Endodermal cell (in vitro differentiated cells): ENCODE data around the gene ARG2. TPM values are rescaled to one million over a fixed set of nuclear protein-coding genes. Genes with fewer than 3 reads are reported as not detected.

Experiments used
- DNase-seq: peaks from one replicate; pipeline ENCODE4 v3.0.0-alpha.2; 2017
- H3K27ac ChIP-seq: 2 replicates; pipeline ENCODE4 v1.5.1; 2013; ENCODE audit warnings: mild to moderate bottlenecking, low read depth, low read length, moderate library complexity
- H3K27me3 ChIP-seq: 2 replicates; pipeline ENCODE4 v1.6.1; 2013; ENCODE audit warnings: mild to moderate bottlenecking, low read length, moderate library complexity; ENCODE audit not compliant: insufficient read depth, control insufficient read depth, poor library complexity, severe bottlenecking
- H3K36me3 ChIP-seq: 2 replicates; pipeline ENCODE4 v1.7.0; 2013; ENCODE audit warnings: mild to moderate bottlenecking, low read length, moderate library complexity; ENCODE audit not compliant: control insufficient read depth, insufficient read depth
- H3K4me1 ChIP-seq: one replicate; pipeline ENCODE4 v1.7.0; 2013; ENCODE audit warnings: low read length; ENCODE audit not compliant: control insufficient read depth, insufficient read depth
- H3K4me3 ChIP-seq: 2 replicates; pipeline ENCODE4 v1.5.1; 2013; ENCODE audit warnings: mild to moderate bottlenecking, low read length, moderate library complexity
- H3K9ac ChIP-seq: 2 replicates; pipeline ENCODE4 v1.6.1; 2013; ENCODE audit warnings: mild to moderate bottlenecking, low read length, moderate library complexity; ENCODE audit not compliant: poor library complexity, severe bottlenecking; ENCODE audit errors: extremely low read depth
- H3K9me3 ChIP-seq: 2 replicates; pipeline ENCODE4 v1.6.1; 2013; ENCODE audit warnings: mild to moderate bottlenecking, low read length, moderate library complexity; ENCODE audit not compliant: control insufficient read depth
- H3K27ac Mint-ChIP-seq: 2 replicates; pipeline ENCODE4 v1.8.0; 2020; ENCODE audit warnings: mixed read lengths
- H3K27me3 Mint-ChIP-seq: 2 replicates; pipeline ENCODE4 v1.8.0; 2021; ENCODE audit warnings: mild to moderate bottlenecking, mixed read lengths; ENCODE audit not compliant: insufficient read depth
- H3K36me3 Mint-ChIP-seq: 2 replicates; pipeline ENCODE4 v1.8.0; 2020; ENCODE audit warnings: low read depth, mixed read lengths
- H3K4me1 Mint-ChIP-seq: 2 replicates; pipeline ENCODE4 v1.8.0; 2020; ENCODE audit warnings: mixed read lengths
- H3K4me3 Mint-ChIP-seq: 2 replicates; pipeline ENCODE4 v1.8.0; 2020; ENCODE audit warnings: mild to moderate bottlenecking, moderate library complexity, mixed read lengths
- H3K9me3 Mint-ChIP-seq: 2 replicates; pipeline ENCODE4 v1.8.0; 2020; ENCODE audit warnings: mild to moderate bottlenecking, mixed read lengths
- WGBS, 2 experiments: methylation state at CpG; one replicate each; pipeline versions ENCODE4 v1.1.5 to v1.1.7; 2013; ENCODE audit warnings: missing lambda C conversion rate in 2 of 2, mixed read lengths in 1 of 2; ENCODE audit not compliant: insufficient coverage in 1 of 2, insufficient read length in 1 of 2; 5-methylcytosine and 5-hydroxymethylcytosine counted together
- total RNA-seq, 2 donors: library from RNA; stranded (reverse); fragmentation: NEBNext Ultra II Directional in 1 of 2; extraction: Animal tissue kit (Norgen Biotek cat#: 25700) in 1 of 2; gene quantifications; 2 replicates in 1 of 2; 3 replicates in 1 of 2; pipeline ENCODE4 v1.2.1, GENCODE V29; 2021
- TF ChIP-seq, protein P1 (sequence below): fragments of 200-600 bp; sonication (generic); conservative IDR thresholded peaks from 2 replicates; pipeline ENCODE4 v1.5.0; 2021; ENCODE audit warnings: antibody characterized with exemption, mild to moderate bottlenecking

ARG2 gene
- total RNA-seq, 2 donors from 2014 or later: 19.4 to 25.4 TPM

DNA sequence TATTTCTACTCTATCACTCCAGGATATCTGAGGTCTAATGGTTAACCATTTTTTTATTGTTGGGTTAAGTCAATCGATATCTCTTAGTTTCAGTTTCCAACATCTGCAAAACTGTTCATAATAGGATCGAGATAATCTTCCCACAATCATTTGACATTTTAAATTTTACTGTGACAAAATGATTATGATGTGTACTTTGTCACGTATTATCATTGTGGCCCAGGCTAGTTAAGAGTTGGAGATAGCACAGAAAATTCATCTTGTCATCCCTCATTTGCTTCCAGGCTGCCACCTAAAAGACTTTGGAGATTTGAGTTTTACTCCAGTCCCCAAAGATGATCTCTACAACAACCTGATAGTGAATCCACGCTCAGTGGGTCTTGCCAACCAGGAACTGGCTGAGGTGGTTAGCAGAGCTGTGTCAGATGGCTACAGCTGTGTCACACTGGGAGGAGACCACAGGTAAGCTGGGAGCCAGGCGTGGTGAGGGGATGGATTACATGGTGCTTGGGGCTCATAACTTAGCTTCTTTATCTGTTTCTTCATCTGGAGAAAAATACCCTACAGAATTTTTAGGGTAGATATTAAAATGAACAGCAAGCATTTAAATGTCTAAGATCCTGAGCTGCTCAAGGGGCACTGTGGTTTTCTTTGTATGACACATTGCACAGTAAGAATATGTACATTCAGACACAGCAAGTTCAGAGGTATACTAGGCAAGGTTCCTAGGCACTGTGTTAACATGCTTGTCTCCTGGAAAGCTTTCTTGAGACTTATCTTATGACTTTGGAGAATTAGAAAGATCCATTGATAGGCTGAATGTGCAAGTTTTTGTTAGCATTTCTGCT is 22.4 kb downstream of the ARG2 start:
- Mint-ChIP-seq H3K4me1 (peaks cover 4% of the 10 kb centered on the region), H3K27me3 (no peaks in the 10 kb centered on the region), H3K4me3 (no peak overlapping the region), H3K27ac (no peak overlapping the region), H3K36me3 (peaks cover 21% of the 10 kb centered on the region), H3K9me3 (no peaks in the 10 kb centered on the region)
- Histone ChIP-seq H3K27ac (no peak overlapping the region), H3K4me3 (no peak overlapping the region), H3K36me3 (peaks cover 20% of the 10 kb centered on the region), H3K27me3 (no peaks in the 10 kb centered on the region), H3K9me3 (no peaks in the 10 kb centered on the region), H3K9ac (no peak overlapping the region), H3K4me1 (no peaks in the 10 kb centered on the region)
- TF ChIP-seq, protein P1, sequence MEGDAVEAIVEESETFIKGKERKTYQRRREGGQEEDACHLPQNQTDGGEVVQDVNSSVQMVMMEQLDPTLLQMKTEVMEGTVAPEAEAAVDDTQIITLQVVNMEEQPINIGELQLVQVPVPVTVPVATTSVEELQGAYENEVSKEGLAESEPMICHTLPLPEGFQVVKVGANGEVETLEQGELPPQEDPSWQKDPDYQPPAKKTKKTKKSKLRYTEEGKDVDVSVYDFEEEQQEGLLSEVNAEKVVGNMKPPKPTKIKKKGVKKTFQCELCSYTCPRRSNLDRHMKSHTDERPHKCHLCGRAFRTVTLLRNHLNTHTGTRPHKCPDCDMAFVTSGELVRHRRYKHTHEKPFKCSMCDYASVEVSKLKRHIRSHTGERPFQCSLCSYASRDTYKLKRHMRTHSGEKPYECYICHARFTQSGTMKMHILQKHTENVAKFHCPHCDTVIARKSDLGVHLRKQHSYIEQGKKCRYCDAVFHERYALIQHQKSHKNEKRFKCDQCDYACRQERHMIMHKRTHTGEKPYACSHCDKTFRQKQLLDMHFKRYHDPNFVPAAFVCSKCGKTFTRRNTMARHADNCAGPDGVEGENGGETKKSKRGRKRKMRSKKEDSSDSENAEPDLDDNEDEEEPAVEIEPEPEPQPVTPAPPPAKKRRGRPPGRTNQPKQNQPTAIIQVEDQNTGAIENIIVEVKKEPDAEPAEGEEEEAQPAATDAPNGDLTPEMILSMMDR: no peak
- no peak for DNase-seq
- 66 to 100% methylated on average over 1 to 5 of the region's 5 CpGs for WGBS, 2 experiments

DNA sequence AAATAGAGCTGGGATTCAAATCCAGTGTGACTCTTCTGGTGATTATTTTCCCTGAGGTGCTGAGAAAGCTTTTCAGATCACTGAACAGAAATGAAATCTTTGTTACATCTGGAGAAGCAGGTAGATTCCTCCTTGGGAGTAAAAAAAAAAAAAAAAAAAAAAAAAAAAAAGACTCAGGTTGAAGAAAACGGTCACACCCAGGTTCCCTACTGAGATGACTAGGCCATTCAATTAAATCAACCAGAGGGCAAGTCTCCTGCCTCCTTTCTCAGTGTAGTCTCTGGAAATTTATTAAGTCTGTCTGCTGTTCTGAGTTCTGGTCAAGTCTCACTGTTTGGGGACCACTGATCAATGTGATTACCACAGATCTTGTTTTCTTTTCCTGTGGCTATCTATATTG is 24.0 kb downstream of the ARG2 start:
- Histone ChIP-seq H3K27me3 (no peaks in the 10 kb centered on the region), H3K27ac (no peak overlapping the region), H3K4me3 (no peak overlapping the region), H3K36me3 (peaks cover 28% of the 10 kb centered on the region), H3K9me3 (no peaks in the 10 kb centered on the region), H3K9ac (no peak overlapping the region), H3K4me1 (peaks cover 9% of the 10 kb centered on the region)
- WGBS, 2 experiments: 91% methylated on average over 1 of the region's 1 CpG; no CpG with 5 or more reads in 1 of the 2 experiments
- Mint-ChIP-seq H3K27ac (no peak overlapping the region), H3K27me3 (no peaks in the 10 kb centered on the region), H3K4me3 (no peak overlapping the region), H3K4me1 (peaks cover 9% of the 10 kb centered on the region), H3K36me3 (peaks cover 30% of the 10 kb centered on the region), H3K9me3 (no peaks in the 10 kb centered on the region)
- no peak for DNase-seq
- TF ChIP-seq, protein P1: no peak

DNA sequence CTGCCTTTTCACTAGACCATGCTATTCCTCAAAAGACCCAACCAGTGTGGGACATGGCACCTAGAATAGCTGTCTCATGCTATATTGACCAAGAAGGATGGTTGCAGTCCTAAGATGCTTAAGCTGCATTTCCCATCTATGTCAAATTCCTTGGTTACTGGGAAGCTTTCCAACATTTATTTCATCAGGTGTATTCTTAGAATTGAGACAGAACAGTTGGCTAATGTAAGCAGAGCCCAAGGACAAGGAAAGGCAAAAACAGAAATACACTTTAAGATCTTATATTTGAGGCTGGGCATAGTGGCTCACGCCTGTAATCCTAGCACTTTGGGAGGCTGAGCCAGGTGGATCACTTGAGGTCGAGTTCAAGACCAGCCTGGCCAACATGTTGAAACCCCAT is 24.7 kb downstream of the ARG2 start:
- DNase-seq: no peak
- no peak overlapping the region for H3K4me3 ChIP-seq
- peaks cover 35% of the 10 kb centered on the region for H3K36me3 ChIP-seq
- no peak overlapping the region for H3K9ac ChIP-seq
- peaks cover 12% of the 10 kb centered on the region for H3K4me1 ChIP-seq
- no peaks in the 10 kb centered on the region for H3K27me3 ChIP-seq
- peaks cover 13% of the 10 kb centered on the region for H3K4me1 Mint-ChIP-seq
- no peaks in the 10 kb centered on the region for H3K9me3 ChIP-seq
- no peaks in the 10 kb centered on the region for H3K9me3 Mint-ChIP-seq
- TF ChIP-seq, protein P1: no peak
- no peak overlapping the region for H3K27ac ChIP-seq
- no peak overlapping the region for H3K4me3 Mint-ChIP-seq
- no peak overlapping the region for H3K27ac Mint-ChIP-seq
- 90 to 98% methylated on average over 2 of the region's 2 CpGs for WGBS, 2 experiments
- H3K36me3 Mint-ChIP-seq: peaks cover 33% of the 10 kb centered on the region
- H3K27me3 Mint-ChIP-seq: no peaks in the 10 kb centered on the region
